ENCODE data around the gene EVI5.

GRCh38 chr1:92797961-92798360 lies 13.1 kb upstream of the EVI5 start:
- TF ChIP-seq CTCF (IDR thresholded peaks at IDR 0.05; ENCODE audit: poor library complexity) (no peak), EZH2phosphoT487 (IDR thresholded peaks at IDR 0.05; ENCODE audit: low read depth, severe bottlenecking, unreplicated experiment) (no peak), EZH2 (IDR thresholded peaks at IDR 0.05; ENCODE audit: borderline replicate concordance) (no peak)

Data from hepatocyte (in vitro differentiated cells).